Fibroblast of peridontal ligament (primary cell): ENCODE measurements around the gene ALDH3B2.
"Not testable (repeated sequence)": the region's sequence is repeated elsewhere in the genome, so short reads cannot be mapped to it uniquely, and the experiment has no call there.

ENCODE experiments used
- DNase-seq: peaks from one replicate; pipeline ENCODE4 v3.0.0-alpha.2; 2010; ENCODE audit errors: extremely low read depth

Gene ALDH3B2

GRCh38 chr11:67674442-67674871 is at the start of gene ALDH3B2:
Gene ALDH3B2 (minus strand): TSS chr11:67674623. CDS start chr11:67666935, 7,688 bp downstream.
- no peak for DNase-seq

GRCh38 chr11:67723036-67723435 is 48.6 kb upstream of the ALDH3B2 start:
- DNase-seq: not testable (repeated sequence)

GRCh38 chr11:67716226-67716625 is 41.8 kb upstream of the ALDH3B2 start:
- not testable (repeated sequence) for DNase-seq

- not testable (repeated sequence) for DNase-seq
These were observed 41.4 kb upstream of the ALDH3B2 start for GRCh38 chr11:67715801-67716200.

GRCh38 chr11:67713892-67714509 is 39.6 kb upstream of the ALDH3B2 start:
- DNase-seq: not testable (repeated sequence)

- DNase-seq: not testable (repeated sequence)
These were observed 37.3 kb upstream of the ALDH3B2 start for GRCh38 chr11:67711676-67712075.

GRCh38 chr11:67711212-67711611 is 36.8 kb upstream of the ALDH3B2 start:
- not testable (repeated sequence) for DNase-seq

GRCh38 chr11:67709806-67710205 is 35.4 kb upstream of the ALDH3B2 start:
- not testable (repeated sequence) for DNase-seq

GRCh38 chr11:67705264-67705663 is 30.8 kb upstream of the ALDH3B2 start:
- DNase-seq: no peak

GRCh38 chr11:67704524-67704923 is 30.1 kb upstream of the ALDH3B2 start:
- DNase-seq: no peak

- not testable (repeated sequence) for DNase-seq
These were observed 29.3 kb upstream of the ALDH3B2 start for GRCh38 chr11:67703709-67704108.

- no peak for DNase-seq
These were observed 26.3 kb upstream of the ALDH3B2 start for GRCh38 chr11:67700548-67701262.

- no peak for DNase-seq
These were observed 25.7 kb upstream of the ALDH3B2 start for GRCh38 chr11:67700141-67700540.

GRCh38 chr11:67699521-67699920 is 25.1 kb upstream of the ALDH3B2 start:
- DNase-seq: no peak

- no peak for DNase-seq
These were observed 23.8 kb upstream of the ALDH3B2 start for GRCh38 chr11:67698247-67698646.

- no peak for DNase-seq
These were observed 23.4 kb upstream of the ALDH3B2 start for GRCh38 chr11:67697846-67698245.

GRCh38 chr11:67696998-67697397 is 22.6 kb upstream of the ALDH3B2 start:
- DNase-seq: no peak

GRCh38 chr11:67695606-67696005 is 21.2 kb upstream of the ALDH3B2 start:
- no peak for DNase-seq

- no peak for DNase-seq
These were observed 20.6 kb upstream of the ALDH3B2 start for GRCh38 chr11:67694875-67695555.

- DNase-seq: peak; percentile 2
These were observed 16.7 kb upstream of the ALDH3B2 start for GRCh38 chr11:67691149-67691548.

- DNase-seq: no peak
These were observed 14.8 kb upstream of the ALDH3B2 start for GRCh38 chr11:67689178-67689577.

GRCh38 chr11:67687986-67688385 is 13.6 kb upstream of the ALDH3B2 start:
- DNase-seq: no peak
